Astrocyte (in vitro differentiated cells and primary cell): Measurements from ENCODE around the gene KLK2. TPM values are rescaled to one million over a fixed set of nuclear protein-coding genes. Genes with fewer than 3 reads are reported as not detected.

Source experiments
- DNase-seq: peaks from one replicate; pipeline ENCODE4 v3.0.0-alpha.2; 2010; ENCODE audit warnings: low read depth
- FAIRE-seq: peaks from 2 replicates; lab custom pipeline; 2011; peaks lifted over from hg19 to GRCh38; lab: Jason Lieb, UNC
- H2AFZ ChIP-seq: 2 replicates; pipeline ENCODE4 v1.6.0; 2012; ENCODE audit warnings: low read depth, low read length, inconsistent platforms
- H3K27ac ChIP-seq: 2 replicates; pipeline ENCODE4 v1.5.1; 2011; ENCODE audit warnings: low read depth, low read length, inconsistent platforms
- H3K27me3 ChIP-seq: 2 replicates; pipeline ENCODE4 v1.6.0; 2011; ENCODE audit warnings: low read length, inconsistent platforms; ENCODE audit not compliant: insufficient read depth
- H3K36me3 ChIP-seq: 2 replicates; pipeline ENCODE4 v1.5.1; 2011; ENCODE audit warnings: low read length, inconsistent platforms; ENCODE audit not compliant: insufficient read depth
- H3K4me1 ChIP-seq: 2 replicates; pipeline ENCODE4 v1.5.1; 2011; ENCODE audit warnings: low read length, inconsistent platforms; ENCODE audit not compliant: insufficient read depth
- H3K4me2 ChIP-seq: 2 replicates; pipeline ENCODE4 v1.6.0; 2012; ENCODE audit warnings: low read length, inconsistent platforms
- H3K4me3 ChIP-seq: 2 replicates; pipeline ENCODE4 v1.5.1; 2011; ENCODE audit warnings: low read depth, mild to moderate bottlenecking, low read length, inconsistent platforms; ENCODE audit not compliant: insufficient read depth
- H3K79me2 ChIP-seq: 2 replicates; pipeline ENCODE4 v1.6.0; 2012; ENCODE audit warnings: mild to moderate bottlenecking, low read length, inconsistent platforms; ENCODE audit not compliant: insufficient read depth
- H3K9ac ChIP-seq: 2 replicates; pipeline ENCODE4 v1.6.0; 2012; ENCODE audit warnings: mild to moderate bottlenecking, low read length, inconsistent platforms
- H3K9me3 ChIP-seq: 2 replicates; pipeline ENCODE4 v1.5.1; 2012; ENCODE audit warnings: low read depth, mild to moderate bottlenecking, low read length, inconsistent platforms; ENCODE audit not compliant: insufficient read depth
- H4K20me1 ChIP-seq: 2 replicates; pipeline ENCODE4 v1.6.0; 2012; ENCODE audit warnings: low read length, inconsistent platforms; ENCODE audit not compliant: insufficient read depth
- H3K27ac Mint-ChIP-seq: one replicate; pipeline ENCODE4 v1.8.0; 2021; ENCODE audit warnings: mild to moderate bottlenecking, mixed read lengths; ENCODE audit not compliant: unreplicated experiment
- H3K27me3 Mint-ChIP-seq: one replicate; pipeline ENCODE4 v1.8.0; 2021; ENCODE audit warnings: low read depth, mixed read lengths; ENCODE audit not compliant: unreplicated experiment
- H3K36me3 Mint-ChIP-seq: one replicate; pipeline ENCODE4 v1.8.0; 2021; ENCODE audit warnings: low read depth, mixed read lengths; ENCODE audit not compliant: unreplicated experiment
- H3K4me1 Mint-ChIP-seq: one replicate; pipeline ENCODE4 v1.8.0; 2021; ENCODE audit warnings: low read depth, mixed read lengths; ENCODE audit not compliant: unreplicated experiment
- H3K4me3 Mint-ChIP-seq: one replicate; pipeline ENCODE4 v1.8.0; 2021; ENCODE audit warnings: mild to moderate bottlenecking, moderate library complexity, mixed read lengths; ENCODE audit not compliant: unreplicated experiment
- H3K9me3 Mint-ChIP-seq: one replicate; pipeline ENCODE4 v1.8.0; 2021; ENCODE audit warnings: mild to moderate bottlenecking, mixed read lengths; ENCODE audit not compliant: unreplicated experiment
- CTCF ChIP-seq: IDR thresholded peaks from 2 replicates; pipeline ENCODE4 v1.5.1; 2011; ENCODE audit warnings: low read depth, mild to moderate bottlenecking, inconsistent platforms, low read length, moderate library complexity; ENCODE audit not compliant: insufficient read depth
- EZH2 ChIP-seq: IDR thresholded peaks from 2 replicates; pipeline ENCODE4 v1.6.1; 2012; ENCODE audit warnings: mild to moderate bottlenecking, low read length, inconsistent platforms; ENCODE audit not compliant: insufficient read depth
- total RNA-seq: library from RNA; stranded (reverse); gene quantifications from 2 replicates; pipeline ENCODE4 v1.2.1, GENCODE V29; 2021

Gene KLK2
- total RNA-seq, 1 donor from 2014 or later = not detected

- FAIRE-seq = no peak
- no peaks in the 10 kb centered on the region for H3K4me1 ChIP-seq
- no peaks in the 10 kb centered on the region for H3K9me3 Mint-ChIP-seq
- H3K4me3 ChIP-seq = no peak overlapping the region
- no peaks in the 10 kb centered on the region for H3K9me3 ChIP-seq
- H3K27ac Mint-ChIP-seq = no peak overlapping the region
- DNase-seq = no peak
- no peaks in the 10 kb centered on the region for H4K20me1 ChIP-seq
- H3K4me1 Mint-ChIP-seq = peaks cover 3% of the 10 kb centered on the region
- peaks cover 26% of the 10 kb centered on the region for H3K27me3 Mint-ChIP-seq
- H3K4me3 Mint-ChIP-seq = no peak overlapping the region
- no peak for TF ChIP-seq CTCF
- TF ChIP-seq EZH2 = no peak
- H3K27me3 ChIP-seq = no peaks in the 10 kb centered on the region
- no peak overlapping the region for H2AFZ ChIP-seq
- H3K36me3 ChIP-seq = no peaks in the 10 kb centered on the region
- H3K27ac ChIP-seq = no peak overlapping the region
- H3K4me2 ChIP-seq = no peak overlapping the region
- no peaks in the 10 kb centered on the region for H3K79me2 ChIP-seq
- H3K9ac ChIP-seq = no peak overlapping the region
- H3K36me3 Mint-ChIP-seq = no peaks in the 10 kb centered on the region
Measured at GRCh38 chr19:50924586-50924985, 51.3 kb downstream of the KLK2 start.

- H3K9me3 Mint-ChIP-seq = no peaks in the 10 kb centered on the region
- no peaks in the 10 kb centered on the region for H3K79me2 ChIP-seq
- no peak overlapping the region for H3K9ac ChIP-seq
- H3K9me3 ChIP-seq = no peaks in the 10 kb centered on the region
- H3K36me3 ChIP-seq = no peaks in the 10 kb centered on the region
- DNase-seq (no peak), FAIRE-seq (no peak)
- no peaks in the 10 kb centered on the region for H3K27me3 ChIP-seq
- H3K36me3 Mint-ChIP-seq = no peaks in the 10 kb centered on the region
- H3K27ac ChIP-seq = no peak overlapping the region
- TF ChIP-seq CTCF = no peak
- TF ChIP-seq EZH2 = no peak
- no peak overlapping the region for H3K4me3 Mint-ChIP-seq
- H3K4me3 ChIP-seq = no peak overlapping the region
- no peak overlapping the region for H3K27ac Mint-ChIP-seq
- peaks cover 29% of the 10 kb centered on the region for H3K27me3 Mint-ChIP-seq
- peaks cover 3% of the 10 kb centered on the region for H3K4me1 Mint-ChIP-seq
- no peaks in the 10 kb centered on the region for H4K20me1 ChIP-seq
- H3K4me2 ChIP-seq = no peak overlapping the region
- H3K4me1 ChIP-seq = no peaks in the 10 kb centered on the region
- H2AFZ ChIP-seq = no peak overlapping the region
Measured at GRCh38 chr19:50925734-50926133, 52.5 kb downstream of the KLK2 start.

DNA sequence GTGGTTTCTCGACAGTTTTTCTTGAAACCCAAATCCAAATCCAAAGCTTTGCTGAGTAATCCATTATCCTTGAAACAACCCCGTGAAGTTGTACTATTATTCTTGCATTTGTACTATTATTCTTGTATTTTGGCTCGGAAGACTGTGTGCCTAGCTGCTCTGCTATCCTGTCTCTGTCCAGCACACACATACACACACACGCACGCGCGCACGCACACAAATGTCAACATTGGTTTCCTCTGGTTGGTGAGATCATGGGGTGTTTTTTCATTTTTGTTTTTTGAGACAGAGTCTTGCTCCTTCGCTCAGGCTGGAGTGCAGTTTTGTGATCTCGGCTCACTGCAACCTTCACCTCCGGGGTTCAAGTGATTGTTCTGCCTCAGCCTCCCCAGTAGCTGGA lies 52.9 kb downstream of the KLK2 start:
- Histone ChIP-seq H3K27me3 (no peaks in the 10 kb centered on the region), H3K4me1 (no peaks in the 10 kb centered on the region), H3K79me2 (no peaks in the 10 kb centered on the region), H4K20me1 (no peaks in the 10 kb centered on the region), H3K9me3 (no peaks in the 10 kb centered on the region), H3K36me3 (no peaks in the 10 kb centered on the region), H2AFZ (no peak overlapping the region), H3K4me3 (no peak overlapping the region), H3K4me2 (no peak overlapping the region), H3K9ac (no peak overlapping the region), H3K27ac (no peak overlapping the region)
- Mint-ChIP-seq H3K4me3 (no peak overlapping the region), H3K4me1 (peaks cover 3% of the 10 kb centered on the region), H3K27ac (no peak overlapping the region), H3K9me3 (no peaks in the 10 kb centered on the region), H3K27me3 (peaks cover 32% of the 10 kb centered on the region), H3K36me3 (no peaks in the 10 kb centered on the region)
- TF ChIP-seq EZH2 (no peak), CTCF (no peak)
- FAIRE-seq (no peak), DNase-seq (no peak)
